Measurements from ENCODE around the gene PHACTR1.

PHACTR1 gene

GRCh38 chr6:13175759-13176158, 459.2 kb downstream of the PHACTR1 start:
- H3K4me3 ChIP-seq (ENCODE audit: low read depth, low read length), result no peak overlapping the region
- TF ChIP-seq CTCF (IDR thresholded peaks at IDR 0.05; ENCODE audit: low read depth, low read length), result no peak
- in situ Hi-C loops (cut with HindIII; ENCODE audit: low sequenced_read_pairs), result no loop called here
- DNase-seq (ENCODE audit: low read depth, low spot score), result no peak

- in situ Hi-C loops (cut with HindIII; ENCODE audit: low sequenced_read_pairs), result no loop called here
- H3K4me3 ChIP-seq (ENCODE audit: low read depth, low read length), result no peak overlapping the region
- no peak for TF ChIP-seq CTCF (IDR thresholded peaks at IDR 0.05; ENCODE audit: low read depth, low read length)
- no peak for DNase-seq (ENCODE audit: low read depth, low spot score)
Measured at GRCh38 chr6:13177664-13178063, 461.1 kb downstream of the PHACTR1 start.

GRCh38 chr6:13178107-13178506, 461.5 kb downstream of the PHACTR1 start:
- no peak for DNase-seq (ENCODE audit: low read depth, low spot score)
- in situ Hi-C loops (cut with HindIII; ENCODE audit: low sequenced_read_pairs), result no loop called here
- no peak overlapping the region for H3K4me3 ChIP-seq (ENCODE audit: low read depth, low read length)
- no peak for TF ChIP-seq CTCF (IDR thresholded peaks at IDR 0.05; ENCODE audit: low read depth, low read length)

GRCh38 chr6:13180538-13180937, 464.0 kb downstream of the PHACTR1 start:
- no peak for DNase-seq (ENCODE audit: low read depth, low spot score)
- in situ Hi-C loops (cut with HindIII; ENCODE audit: low sequenced_read_pairs), result no loop called here
- TF ChIP-seq CTCF (IDR thresholded peaks at IDR 0.05; ENCODE audit: low read depth, low read length), result no peak
- no peak overlapping the region for H3K4me3 ChIP-seq (ENCODE audit: low read depth, low read length)

- no peak for TF ChIP-seq CTCF (IDR thresholded peaks at IDR 0.05; ENCODE audit: low read depth, low read length)
- no peak for DNase-seq (ENCODE audit: low read depth, low spot score)
- no peak overlapping the region for H3K4me3 ChIP-seq (ENCODE audit: low read depth, low read length)
- in situ Hi-C loops (cut with HindIII; ENCODE audit: low sequenced_read_pairs), result no loop called here
Measured at GRCh38 chr6:13181393-13181792, 464.8 kb downstream of the PHACTR1 start.

GRCh38 chr6:13183415-13184088, 467.0 kb downstream of the PHACTR1 start:
- no peak for TF ChIP-seq CTCF (IDR thresholded peaks at IDR 0.05; ENCODE audit: low read depth, low read length)
- no peak for DNase-seq (ENCODE audit: low read depth, low spot score)
- in situ Hi-C loops (cut with HindIII; ENCODE audit: low sequenced_read_pairs), result no loop called here
- no peak overlapping the region for H3K4me3 ChIP-seq (ENCODE audit: low read depth, low read length)
